Mammary epithelial cell (primary cell): Measurements from ENCODE around the gene SIVA1.

ENCODE experiments used
- CTCF ChIP-seq, 2 donors: IDR thresholded peaks in 1 of 2; conservative IDR thresholded peaks in 1 of 2; 2 replicates each; pipeline ENCODE4 v1.5.1; 2011 to 2012; ENCODE audit warnings: inconsistent platforms in 2 of 2, low read length in 2 of 2, mild to moderate bottlenecking in 2 of 2, control low read depth in 1 of 2, low read depth in 1 of 2; ENCODE audit not compliant: insufficient read depth in 1 of 2; ENCODE audit errors: extremely low read depth in 1 of 2
- EZH2 ChIP-seq: IDR thresholded peaks from 2 replicates; pipeline ENCODE4 v1.6.1; 2012; ENCODE audit warnings: low read length, inconsistent platforms, borderline replicate concordance

- TF ChIP-seq CTCF (conservative IDR thresholded peaks at IDR 0.05 in 1 of 2, IDR thresholded peaks at IDR 0.05 in 1 of 2; ENCODE audit: extremely low read depth in 1 of 2, insufficient read depth in 1 of 2, low read depth in 1 of 2, low read length in 2 of 2) (no peak), EZH2 (no peak)
Measured at GRCh38 chr14:104719343-104719742, 33.6 kb upstream of the SIVA1 start.
